GM18498 (cell line): Measurements from ENCODE around the gene CREBL2.

Source experiments
- ATAC-seq: cut with Tn5 transposase; IDR thresholded peaks from one replicate; pipeline ENCODE4 v1.9.1; 2021; ENCODE audit warnings: mild to moderate bottlenecking, moderate library complexity; ENCODE audit not compliant: unreplicated experiment

Gene CREBL2

DNA sequence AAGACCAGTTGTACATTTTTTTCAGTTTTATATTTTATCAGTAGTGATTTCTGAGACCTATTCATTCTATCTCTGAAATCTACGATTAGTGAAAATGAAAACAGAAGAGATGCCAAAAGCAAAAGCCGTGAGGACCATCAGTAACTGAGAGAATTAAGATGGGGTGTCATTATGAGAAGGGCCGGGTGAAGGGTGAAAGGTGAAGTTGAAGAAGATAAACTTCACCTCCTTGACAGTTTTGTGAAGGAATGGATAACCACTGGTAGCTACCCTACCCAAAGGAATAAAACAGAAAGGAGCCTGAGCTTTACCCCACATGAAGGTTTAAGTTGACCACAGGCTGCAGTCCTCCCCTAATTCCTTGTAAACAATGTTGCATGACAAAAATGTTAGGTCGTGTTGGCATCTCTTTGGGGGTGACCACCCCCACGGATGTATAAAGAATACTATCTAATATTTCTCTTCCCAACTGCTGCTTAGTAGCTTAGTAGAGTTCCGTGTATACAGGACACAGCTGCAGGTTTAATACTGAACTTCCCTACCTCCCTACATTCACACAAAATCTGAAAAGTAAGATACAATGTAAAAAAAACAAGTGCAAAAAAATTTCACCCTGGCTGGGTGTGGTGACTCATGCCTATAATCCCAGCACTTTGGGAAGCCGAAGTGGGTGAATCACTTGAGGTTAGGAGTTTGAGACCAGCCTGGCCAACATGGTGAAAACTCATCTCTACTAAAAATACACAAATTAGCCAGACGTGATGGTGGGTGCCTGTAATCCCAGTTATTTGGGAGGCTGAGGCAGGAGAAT lies 60.4 kb downstream of the CREBL2 start:
- no peak for ATAC-seq

DNA sequence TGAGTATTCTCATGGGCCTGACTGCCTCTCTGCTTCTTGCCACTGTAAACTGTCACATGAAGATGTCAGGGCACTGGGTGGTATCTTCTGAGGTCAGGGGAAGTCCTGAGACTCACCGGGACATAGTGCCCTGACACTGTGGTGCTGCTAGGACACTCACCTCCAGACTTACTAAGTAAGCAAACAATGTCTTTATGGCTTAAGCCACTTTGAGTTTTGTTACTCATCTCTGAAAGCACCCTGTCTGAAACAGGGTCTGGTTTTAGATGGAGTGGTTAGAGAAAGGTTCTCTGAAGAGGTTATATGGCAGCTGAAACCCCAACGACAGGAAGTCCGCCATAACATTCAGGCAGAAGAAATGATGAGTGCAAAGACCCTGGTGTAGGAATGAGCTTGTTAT lies 61.6 kb downstream of the CREBL2 start:
- ATAC-seq: peak; percentile 56

DNA sequence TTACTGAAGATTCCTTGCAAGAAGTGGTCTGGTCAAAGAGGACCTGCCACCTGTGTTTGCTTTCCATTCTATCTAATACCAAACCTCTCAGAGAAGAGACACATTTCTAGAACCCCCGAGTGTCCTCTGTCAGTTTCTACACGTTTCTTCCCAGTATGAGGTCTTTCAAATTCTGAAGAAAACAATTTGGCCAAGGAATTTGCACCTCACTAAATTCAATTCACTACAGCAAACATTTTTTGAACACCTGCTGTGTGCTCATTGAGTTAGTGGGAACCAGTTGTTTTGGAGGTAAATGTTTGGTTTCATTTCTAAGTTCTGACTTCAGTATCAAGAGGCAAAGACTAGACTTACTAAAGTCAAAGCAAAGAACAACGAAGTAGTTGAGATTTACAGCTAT lies 64.9 kb downstream of the CREBL2 start:
- no peak for ATAC-seq

- ATAC-seq: no peak
Observed at GRCh38 chr12:12681061-12681765, 69.5 kb downstream of the CREBL2 start.

DNA sequence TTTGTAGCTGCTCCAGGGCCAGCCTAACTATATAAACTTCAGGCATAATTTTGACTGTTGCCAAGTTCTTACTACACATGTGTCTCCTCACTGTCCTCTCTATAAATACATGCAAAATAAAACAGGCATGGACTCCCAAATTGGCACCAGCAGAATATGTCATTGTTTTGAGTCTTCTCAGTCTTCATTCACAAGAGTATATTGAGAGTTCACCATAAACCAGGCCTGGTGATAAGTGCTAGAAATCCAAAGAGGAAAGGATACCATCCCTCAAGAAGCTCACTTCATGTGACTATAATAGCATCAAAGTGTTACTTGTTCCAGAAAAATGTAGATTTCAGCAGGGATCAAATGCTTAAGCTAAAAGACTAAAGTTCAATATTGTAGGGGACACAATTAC lies 70.6 kb downstream of the CREBL2 start:
- ATAC-seq: no peak

GRCh38 chr12:12683136-12683697 lies 71.5 kb downstream of the CREBL2 start:
- no peak for ATAC-seq

DNA sequence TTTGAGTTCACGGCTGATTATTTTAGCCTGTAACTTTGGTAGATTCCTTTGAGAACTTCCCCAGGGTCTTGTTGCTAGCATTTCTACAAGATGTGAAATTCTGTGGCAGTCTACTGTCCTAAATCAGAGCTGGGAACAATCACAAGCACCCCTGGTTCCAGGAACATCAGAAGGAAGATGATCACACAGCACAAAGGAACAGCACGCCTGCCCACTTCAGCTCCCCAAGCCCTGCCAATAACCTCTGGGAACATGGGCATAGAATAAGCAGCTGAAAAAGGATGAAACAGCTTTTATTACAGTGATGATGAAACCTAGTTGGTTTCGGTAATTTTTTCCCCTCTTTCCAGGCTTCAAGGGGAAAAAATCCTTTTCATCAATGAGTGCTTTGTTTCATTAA lies 72.0 kb downstream of the CREBL2 start:
- ATAC-seq: no peak

- no peak for ATAC-seq
Observed at GRCh38 chr12:12684375-12685106, 72.9 kb downstream of the CREBL2 start.

DNA sequence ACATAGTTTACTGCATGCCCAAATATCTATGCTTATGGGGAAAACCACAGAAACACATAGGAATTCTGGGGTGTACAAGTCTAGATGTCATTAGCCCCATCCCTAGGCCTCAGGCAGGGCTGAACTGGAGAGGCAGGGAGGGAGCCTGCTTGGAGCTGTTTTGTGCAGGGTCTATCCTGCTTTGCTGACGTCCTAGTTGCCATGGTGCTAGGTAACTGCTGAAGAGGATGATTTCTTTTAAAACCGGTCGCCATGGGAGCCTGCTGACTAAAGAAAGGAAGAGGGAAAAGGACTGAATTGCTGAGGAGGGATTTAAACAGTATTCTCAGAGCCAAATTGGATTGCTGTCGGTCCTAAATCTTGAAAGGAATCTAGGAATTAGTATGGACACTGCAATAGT lies 73.6 kb downstream of the CREBL2 start:
- no peak for ATAC-seq

- no peak for ATAC-seq
Observed at GRCh38 chr12:12686472-12686871, 74.8 kb downstream of the CREBL2 start.

- ATAC-seq: no peak
Observed at GRCh38 chr12:12686925-12687324, 75.2 kb downstream of the CREBL2 start.

- peak; percentile 38 for ATAC-seq
Observed at GRCh38 chr12:12689647-12690300, 78.1 kb downstream of the CREBL2 start.

DNA sequence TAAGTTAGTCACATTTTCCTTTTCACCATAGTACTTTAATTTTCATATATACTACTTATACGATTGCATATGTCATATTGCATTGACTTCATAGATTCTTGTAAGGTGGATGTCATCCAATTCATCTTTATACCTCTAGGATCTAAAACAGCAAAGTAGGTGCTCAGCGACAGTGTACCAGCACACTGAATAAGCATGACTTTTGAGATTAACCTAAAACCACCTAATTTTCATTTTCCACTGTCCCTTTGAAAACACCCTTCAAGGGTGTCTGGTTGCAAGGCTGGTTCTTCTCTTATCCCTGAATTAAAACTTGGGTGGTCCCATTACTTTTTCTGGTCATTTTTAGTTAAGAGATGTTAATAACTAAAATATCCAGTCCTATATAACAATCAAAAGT lies 79.9 kb downstream of the CREBL2 start:
- peak; percentile 33 for ATAC-seq

GRCh38 chr12:12693111-12693671 lies 81.5 kb downstream of the CREBL2 start:
- ATAC-seq: no peak
